ENCODE data around the gene PCNX4.

DNA sequence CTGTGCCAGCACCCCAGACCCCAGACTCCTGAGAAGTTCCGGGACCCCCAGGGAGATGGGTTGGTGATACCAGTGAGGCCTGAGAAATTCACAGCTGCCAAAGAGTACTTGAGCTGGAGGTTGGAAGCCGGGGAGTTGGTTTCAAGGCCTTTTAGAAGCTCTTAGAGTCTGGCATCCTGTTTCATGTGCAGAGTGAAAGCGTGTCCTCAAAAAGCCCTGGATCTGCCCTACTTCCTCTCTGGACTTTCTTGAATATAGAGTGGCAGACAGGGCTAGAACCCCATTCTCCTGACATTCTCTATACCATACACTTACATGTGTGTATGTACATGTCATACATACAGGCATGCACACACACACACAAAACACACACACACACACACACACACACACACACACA lies 126.0 kb downstream of the PCNX4 start:
- TF ChIP-seq, protein P1, sequence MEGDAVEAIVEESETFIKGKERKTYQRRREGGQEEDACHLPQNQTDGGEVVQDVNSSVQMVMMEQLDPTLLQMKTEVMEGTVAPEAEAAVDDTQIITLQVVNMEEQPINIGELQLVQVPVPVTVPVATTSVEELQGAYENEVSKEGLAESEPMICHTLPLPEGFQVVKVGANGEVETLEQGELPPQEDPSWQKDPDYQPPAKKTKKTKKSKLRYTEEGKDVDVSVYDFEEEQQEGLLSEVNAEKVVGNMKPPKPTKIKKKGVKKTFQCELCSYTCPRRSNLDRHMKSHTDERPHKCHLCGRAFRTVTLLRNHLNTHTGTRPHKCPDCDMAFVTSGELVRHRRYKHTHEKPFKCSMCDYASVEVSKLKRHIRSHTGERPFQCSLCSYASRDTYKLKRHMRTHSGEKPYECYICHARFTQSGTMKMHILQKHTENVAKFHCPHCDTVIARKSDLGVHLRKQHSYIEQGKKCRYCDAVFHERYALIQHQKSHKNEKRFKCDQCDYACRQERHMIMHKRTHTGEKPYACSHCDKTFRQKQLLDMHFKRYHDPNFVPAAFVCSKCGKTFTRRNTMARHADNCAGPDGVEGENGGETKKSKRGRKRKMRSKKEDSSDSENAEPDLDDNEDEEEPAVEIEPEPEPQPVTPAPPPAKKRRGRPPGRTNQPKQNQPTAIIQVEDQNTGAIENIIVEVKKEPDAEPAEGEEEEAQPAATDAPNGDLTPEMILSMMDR (conservative IDR thresholded peaks at IDR 0.05; ENCODE audit: low read depth in 2 of 2) = no peak
- no peak for TF ChIP-seq EZH2 (IDR thresholded peaks at IDR 0.05; ENCODE audit: low read depth, unreplicated experiment)
- TF ChIP-seq EZH2phosphoT487 (IDR thresholded peaks at IDR 0.05; ENCODE audit: unreplicated experiment) = no peak
- no peak for TF ChIP-seq POLR2AphosphoS5 (IDR thresholded peaks at IDR 0.05; ENCODE audit: low read depth)
- TF ChIP-seq, protein P2, sequence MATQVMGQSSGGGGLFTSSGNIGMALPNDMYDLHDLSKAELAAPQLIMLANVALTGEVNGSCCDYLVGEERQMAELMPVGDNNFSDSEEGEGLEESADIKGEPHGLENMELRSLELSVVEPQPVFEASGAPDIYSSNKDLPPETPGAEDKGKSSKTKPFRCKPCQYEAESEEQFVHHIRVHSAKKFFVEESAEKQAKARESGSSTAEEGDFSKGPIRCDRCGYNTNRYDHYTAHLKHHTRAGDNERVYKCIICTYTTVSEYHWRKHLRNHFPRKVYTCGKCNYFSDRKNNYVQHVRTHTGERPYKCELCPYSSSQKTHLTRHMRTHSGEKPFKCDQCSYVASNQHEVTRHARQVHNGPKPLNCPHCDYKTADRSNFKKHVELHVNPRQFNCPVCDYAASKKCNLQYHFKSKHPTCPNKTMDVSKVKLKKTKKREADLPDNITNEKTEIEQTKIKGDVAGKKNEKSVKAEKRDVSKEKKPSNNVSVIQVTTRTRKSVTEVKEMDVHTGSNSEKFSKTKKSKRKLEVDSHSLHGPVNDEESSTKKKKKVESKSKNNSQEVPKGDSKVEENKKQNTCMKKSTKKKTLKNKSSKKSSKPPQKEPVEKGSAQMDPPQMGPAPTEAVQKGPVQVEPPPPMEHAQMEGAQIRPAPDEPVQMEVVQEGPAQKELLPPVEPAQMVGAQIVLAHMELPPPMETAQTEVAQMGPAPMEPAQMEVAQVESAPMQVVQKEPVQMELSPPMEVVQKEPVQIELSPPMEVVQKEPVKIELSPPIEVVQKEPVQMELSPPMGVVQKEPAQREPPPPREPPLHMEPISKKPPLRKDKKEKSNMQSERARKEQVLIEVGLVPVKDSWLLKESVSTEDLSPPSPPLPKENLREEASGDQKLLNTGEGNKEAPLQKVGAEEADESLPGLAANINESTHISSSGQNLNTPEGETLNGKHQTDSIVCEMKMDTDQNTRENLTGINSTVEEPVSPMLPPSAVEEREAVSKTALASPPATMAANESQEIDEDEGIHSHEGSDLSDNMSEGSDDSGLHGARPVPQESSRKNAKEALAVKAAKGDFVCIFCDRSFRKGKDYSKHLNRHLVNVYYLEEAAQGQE (IDR thresholded peaks at IDR 0.05; ENCODE audit: unreplicated experiment) = no peak
- TF ChIP-seq CREB1 (CRISPR knock-in tag; IDR thresholded peaks at IDR 0.05; ENCODE audit: low read depth) = no peak
- TF ChIP-seq JUNB (IDR thresholded peaks at IDR 0.05; ENCODE audit: unreplicated experiment) = no peak
- TF ChIP-seq ZNF114 (CRISPR knock-in tag; IDR thresholded peaks at IDR 0.05) = no peak
- TF ChIP-seq, protein P3, sequence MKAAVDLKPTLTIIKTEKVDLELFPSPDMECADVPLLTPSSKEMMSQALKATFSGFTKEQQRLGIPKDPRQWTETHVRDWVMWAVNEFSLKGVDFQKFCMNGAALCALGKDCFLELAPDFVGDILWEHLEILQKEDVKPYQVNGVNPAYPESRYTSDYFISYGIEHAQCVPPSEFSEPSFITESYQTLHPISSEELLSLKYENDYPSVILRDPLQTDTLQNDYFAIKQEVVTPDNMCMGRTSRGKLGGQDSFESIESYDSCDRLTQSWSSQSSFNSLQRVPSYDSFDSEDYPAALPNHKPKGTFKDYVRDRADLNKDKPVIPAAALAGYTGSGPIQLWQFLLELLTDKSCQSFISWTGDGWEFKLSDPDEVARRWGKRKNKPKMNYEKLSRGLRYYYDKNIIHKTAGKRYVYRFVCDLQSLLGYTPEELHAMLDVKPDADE (IDR thresholded peaks at IDR 0.05) = no peak
